Camera-type eye (tissue), 1 donor: ENCODE measurements around the gene NMUR2. TPM values are rescaled to one million over a fixed set of nuclear protein-coding genes. Genes with fewer than 3 reads are reported as not detected.

ENCODE experiments used
- total RNA-seq: library from RNA; depleted of rRNA; stranded (reverse); fragments of >200 nt; gene quantifications from one replicate; pipeline ENCODE4 v1.2.3, GENCODE V29; 2014

The NMUR2 gene
- 0.22 TPM for total RNA-seq

GRCh38 chr5:152405145-152405544 lies at the start of gene NMUR2:
Gene NMUR2, minus strand, starts transcription at chr5:152405279. Its CDS starts 166 bp downstream, at chr5:152405113.

